GM19035 (cell line): ENCODE results near the gene TFG.

Experiments
- ATAC-seq: cut with Tn5 transposase; IDR thresholded peaks from one replicate; pipeline ENCODE4 v1.9.1; 2021; ENCODE audit not compliant: unreplicated experiment

The TFG gene

DNA sequence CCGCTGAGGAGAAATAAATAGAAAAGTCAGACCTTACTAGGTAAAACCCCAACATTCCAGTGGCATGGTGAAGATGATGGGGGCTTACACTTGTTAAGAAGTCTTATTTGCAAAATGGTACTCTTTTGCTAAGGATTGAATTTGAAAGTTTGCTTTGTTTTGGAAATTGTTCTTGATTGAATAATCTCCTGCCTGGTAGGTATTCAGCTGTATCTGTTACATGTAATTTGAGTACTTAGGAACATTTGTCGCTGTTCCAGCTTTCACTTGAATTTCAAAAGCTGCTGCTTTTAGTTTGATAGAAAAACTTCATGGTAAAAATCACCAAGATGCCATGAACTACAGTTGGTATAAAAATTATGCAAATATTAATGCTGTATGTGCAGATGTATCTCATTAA lies 44.6 kb downstream of the TFG start:
- no peak for ATAC-seq

DNA sequence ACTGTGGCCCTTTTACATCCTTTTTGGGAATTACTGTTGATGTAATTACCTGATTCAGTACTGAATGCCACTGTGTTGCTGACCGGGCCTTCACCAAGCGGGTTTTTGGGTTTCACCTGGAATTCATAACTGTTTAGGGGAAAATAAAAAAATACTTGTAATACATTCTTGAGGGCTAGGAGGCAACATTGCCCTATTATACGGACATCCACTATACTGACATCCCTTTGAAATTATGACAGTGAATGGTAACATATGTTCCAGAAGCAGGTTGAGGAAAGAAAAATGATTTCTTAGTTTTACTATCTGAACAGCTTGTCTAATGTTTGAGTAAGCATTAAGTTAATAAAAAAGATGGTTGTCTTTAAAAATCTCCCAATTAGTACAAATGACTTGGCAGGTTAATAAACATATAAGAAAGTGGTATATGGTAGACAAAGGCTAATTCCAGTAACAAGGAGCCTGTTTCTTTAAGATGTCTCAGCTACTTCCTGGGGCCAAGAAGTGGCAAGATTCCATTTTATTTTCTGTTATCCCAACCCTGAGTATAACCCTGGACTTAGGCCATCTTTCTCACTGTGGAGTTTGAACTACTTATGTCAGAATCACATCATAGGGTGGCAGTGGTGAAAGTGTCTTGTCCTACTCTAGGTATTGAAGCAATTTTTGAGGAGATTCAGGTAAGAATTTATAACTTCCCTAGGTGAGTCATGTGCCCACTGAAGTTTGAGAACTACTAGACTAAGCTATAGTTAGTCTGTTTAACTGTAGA lies 45.5 kb downstream of the TFG start:
- ATAC-seq, result no peak

DNA sequence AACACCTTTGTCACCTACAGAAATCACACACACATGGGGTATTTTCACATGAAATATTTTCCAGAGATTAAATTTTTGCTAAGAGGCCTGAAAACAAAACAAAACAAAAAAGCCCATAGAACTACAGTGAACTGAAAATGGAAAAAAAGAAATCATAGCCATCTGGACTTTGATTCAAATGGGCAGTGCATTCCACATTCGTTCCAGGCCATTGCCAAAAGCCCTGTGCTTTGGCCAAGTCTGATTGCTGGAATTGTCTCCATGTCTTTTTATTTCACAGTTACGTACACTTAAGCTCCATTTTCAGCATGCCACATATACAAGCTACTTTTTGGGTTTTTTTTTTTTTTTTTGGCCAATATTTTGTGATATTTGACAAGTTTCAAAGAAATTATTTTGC lies 47.1 kb downstream of the TFG start:
- no peak for ATAC-seq

DNA sequence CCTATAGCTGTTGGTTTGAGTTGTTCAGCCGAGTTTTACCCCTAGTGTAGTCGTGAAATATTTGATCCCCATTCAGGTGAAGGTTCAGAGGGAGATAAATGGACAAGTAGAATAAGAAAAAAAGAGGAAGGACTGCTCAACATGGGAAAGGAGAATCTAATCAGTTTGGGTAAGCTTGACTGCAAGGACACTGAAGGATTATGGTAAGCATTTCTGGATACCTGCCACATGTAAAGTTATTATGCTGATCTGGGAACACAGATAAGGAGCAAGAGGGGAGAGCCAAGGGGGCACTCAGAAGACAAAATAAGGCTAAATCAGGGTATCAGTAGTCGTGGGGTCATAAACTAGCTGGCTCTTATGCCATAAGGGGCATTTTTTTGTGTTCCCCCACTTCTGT lies 49.9 kb downstream of the TFG start:
- ATAC-seq, result no peak

DNA sequence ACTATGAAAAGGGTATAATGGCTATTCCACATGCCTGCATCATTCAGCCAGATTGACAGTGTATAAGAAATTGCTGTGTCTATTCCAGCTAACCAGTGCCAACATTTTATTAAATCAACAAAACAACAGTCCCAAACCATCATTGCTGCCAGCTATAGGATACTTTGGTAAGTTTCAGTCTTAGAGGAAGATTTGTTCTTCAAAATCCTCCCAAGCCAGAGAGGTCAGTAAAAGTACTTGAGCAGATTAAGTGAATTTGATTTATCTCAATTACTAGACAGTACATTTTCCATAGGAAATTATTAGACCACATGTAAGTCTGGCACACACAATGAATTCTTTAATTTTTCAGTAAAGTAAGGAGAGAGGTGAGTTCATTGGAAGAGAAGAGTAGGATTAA lies 50.7 kb downstream of the TFG start:
- ATAC-seq, result no peak

DNA sequence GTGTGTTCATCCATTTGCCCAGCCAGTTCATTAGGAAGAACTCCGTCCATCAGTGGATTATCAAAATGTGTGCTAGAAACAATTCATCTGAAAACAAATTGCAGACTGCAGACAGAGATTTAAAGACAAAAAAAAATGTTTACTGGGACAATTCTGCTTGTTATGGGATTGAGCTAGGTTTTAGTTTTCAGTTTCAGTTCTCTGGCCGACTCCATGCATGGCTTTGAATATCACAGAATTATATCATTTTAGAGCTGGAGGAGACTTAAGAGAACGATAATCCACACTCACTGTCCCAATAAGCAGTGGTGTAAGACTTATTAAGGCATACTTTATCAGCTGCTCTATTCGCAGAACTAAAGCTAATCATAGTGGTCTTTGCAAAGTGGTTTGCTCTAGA lies 51.1 kb downstream of the TFG start:
- ATAC-seq, result no peak

DNA sequence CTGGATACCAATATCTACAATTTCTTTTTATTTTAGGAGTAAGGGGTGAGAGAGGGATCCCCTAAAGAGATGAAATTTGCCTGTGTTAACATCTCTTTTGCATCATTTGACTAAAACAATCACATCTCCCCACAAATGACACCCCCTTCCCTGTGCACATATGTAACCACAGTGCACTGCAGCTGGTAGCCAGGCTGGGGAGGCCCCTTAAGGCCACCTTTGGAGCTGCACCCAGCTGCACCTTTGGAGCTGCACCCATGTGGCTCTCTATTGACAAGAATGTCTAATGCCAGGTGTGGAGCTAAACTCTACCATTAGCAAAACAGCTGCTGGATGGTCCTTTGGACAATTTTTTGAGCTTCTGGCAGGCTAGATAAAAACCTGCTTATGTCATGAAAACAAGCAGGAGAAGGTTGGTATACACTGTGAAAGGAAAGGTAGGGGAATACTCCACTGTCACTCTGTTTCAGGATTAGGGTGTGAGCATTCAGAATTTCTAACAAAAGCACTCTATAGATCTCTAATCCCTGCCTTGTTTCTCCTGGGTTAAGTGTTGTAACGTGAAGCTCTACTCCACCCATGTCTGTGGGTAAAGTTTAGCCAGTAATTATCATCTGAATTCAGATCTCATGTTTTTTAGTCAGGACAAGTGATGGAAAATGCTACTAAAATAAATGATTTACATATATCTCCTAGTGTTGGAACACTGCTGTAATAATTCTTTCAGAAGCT lies 52.1 kb downstream of the TFG start:
- peak; percentile 73 for ATAC-seq

DNA sequence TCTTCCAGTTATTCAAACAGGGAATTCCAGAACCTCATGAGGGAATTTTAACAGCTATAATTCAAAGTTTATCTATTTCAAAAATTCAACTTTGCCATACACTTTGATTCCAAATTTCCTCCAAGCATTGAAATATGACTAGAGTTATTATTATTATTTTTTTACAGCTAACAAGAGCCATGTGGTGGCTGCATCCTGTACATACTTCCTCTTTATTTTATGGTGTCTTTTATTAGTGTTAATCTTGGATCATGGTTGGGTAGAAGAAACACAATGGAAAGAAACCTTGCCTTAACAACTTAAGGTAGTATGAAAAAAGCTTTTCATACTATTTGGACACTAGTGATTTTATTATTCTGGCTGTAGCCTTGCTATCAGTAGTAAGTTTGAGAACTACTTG lies 52.7 kb downstream of the TFG start:
- ATAC-seq, result no peak

DNA sequence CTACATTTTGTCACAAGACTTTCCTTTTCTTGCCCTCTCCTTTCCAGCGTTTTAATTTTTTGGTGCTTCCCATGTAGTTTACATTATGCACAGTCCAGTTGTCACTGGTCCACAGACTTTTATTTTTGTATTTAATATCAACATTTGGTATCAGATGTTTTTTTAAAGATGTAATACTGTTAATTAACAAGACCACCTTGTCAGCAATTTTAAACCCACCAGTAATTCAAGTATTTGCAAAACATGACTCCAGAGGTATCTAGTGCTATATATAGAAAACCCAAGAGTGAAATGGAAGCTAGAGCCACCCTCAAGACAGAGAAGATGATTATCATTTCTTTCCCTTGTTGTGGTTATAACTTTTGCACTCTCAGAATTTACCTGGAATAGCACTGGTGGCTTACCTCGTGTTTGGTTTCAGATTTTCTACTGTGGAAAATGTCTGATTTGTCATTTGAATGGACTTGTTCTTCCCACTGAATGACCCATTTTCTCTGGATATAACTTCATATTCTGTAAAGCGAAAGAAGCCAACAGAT lies 56.2 kb downstream of the TFG start:
- no peak for ATAC-seq

DNA sequence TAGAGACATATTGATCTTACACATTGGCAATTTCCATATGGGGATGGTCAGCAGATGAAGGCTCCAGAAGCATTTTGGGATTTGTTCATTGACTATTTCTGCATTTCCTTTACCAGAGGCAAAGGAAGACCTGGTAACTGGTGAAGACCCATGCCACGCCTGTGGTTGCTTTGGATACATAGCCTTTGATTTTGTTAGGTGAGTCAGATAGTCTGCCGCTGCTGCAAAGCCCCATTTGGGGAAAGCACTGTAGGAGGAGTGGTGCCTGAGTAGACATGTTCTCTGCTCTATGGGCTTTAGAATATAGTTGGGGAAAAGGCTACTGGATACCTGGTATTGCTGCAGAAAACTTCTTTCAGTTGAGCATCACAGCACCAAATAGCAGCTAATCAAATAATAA lies 56.8 kb downstream of the TFG start:
- ATAC-seq, result no peak

DNA sequence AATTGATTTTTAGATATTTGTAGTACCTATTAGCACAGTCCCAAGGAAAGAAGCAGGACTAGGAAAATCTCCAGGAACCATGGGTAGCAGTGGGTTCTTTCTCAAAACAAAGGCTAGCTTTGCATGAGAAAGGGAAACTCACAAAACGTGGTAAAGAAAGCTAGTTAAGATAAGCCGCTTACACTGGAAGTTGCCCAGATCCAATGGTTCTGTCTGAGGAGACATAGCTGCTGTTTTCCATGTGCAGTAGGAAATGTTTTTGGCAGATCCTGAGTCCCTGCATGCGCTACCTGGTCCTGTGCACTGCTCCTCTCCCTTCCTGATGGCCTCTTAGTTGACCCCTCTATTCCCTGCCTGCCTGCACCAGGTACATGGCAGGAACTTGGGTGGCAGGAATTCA lies 60.4 kb downstream of the TFG start:
- no peak for ATAC-seq

DNA sequence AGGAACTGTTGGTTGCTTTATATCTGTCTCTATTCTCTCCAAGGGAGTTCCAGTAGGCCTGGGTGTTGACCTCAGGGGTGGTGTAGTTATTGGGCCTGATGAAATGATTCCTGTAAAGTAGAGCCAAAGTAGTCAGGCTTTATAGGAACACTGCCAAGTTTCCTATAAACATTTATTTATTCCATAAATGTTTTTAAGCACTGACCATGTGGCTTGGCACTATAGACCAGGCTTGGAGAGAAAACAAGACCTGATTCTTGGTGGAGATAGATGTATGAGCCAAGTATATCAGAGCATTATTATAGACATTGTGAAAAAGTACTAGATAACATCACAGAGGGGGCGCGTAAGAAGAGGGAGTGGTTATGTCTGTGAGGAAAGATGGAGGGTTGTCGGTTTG lies 65.9 kb downstream of the TFG start:
- no peak for ATAC-seq

DNA sequence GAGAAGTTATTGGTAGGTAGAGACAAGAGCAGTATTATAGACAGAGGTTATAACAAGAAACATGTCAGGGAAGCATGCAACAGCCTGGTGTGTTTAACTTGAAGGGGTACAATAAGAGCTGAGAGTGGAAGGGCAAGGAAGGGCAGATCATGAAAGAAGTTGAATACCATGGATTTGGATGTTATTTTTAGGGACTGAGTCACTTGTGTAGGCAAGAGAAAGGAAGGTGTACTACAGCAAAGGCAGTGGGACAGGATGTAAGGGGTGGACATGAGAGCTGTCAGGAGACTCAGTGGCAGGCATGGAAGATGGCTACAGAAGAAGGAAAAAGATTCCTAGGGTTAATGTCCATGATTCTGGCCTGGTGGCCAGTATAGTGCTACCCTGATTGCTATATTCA lies 66.4 kb downstream of the TFG start:
- no peak for ATAC-seq

DNA sequence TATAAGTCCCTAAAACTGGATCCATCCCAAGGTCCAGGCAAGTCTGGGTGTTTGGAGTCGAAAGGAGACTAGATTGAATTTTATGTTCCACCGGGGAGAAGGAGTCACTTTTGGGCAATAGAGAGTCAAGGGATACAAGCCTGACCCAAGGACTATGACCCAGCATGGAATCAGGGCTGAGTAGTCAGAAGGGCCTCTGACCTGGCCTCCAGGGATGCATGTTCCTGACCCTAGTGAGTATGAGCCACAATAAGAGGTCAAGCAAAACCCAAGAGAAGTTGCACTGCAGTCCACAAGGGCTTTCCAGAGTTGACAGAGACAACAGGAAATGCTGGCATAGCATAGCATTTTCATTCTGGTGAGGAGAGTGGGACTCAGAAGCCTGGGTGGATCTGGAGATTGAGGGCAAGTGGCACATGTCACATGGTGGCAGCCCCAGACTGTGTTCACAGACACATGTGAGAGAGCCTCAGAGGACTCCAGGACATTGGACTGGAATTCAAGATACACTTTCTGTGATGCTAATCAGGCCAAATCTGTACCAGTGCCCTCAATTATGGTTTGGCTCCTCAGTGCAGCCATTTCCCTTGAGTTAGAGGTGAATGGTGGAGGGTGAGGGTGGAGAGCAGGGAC lies 66.9 kb downstream of the TFG start:
- no peak for ATAC-seq

DNA sequence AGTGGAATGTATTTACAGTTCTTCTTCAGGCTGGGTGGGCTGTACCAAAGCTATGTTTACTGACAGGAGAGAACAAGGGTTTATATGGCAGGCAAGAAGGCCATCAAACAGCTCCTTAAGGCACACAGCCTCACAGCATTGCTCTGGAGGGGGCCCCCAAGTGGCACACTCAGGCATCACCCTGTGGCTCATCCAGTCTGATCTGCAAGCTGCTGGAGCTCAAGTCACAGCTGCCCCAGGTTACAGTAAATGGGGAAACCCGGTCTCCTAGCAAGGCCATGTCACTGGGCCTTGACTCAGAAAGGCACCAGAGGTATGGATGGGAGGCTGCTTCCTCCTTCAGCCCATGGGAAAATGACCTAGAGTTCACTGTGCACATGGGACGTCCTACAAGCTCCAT lies 67.5 kb downstream of the TFG start:
- ATAC-seq, result no peak

DNA sequence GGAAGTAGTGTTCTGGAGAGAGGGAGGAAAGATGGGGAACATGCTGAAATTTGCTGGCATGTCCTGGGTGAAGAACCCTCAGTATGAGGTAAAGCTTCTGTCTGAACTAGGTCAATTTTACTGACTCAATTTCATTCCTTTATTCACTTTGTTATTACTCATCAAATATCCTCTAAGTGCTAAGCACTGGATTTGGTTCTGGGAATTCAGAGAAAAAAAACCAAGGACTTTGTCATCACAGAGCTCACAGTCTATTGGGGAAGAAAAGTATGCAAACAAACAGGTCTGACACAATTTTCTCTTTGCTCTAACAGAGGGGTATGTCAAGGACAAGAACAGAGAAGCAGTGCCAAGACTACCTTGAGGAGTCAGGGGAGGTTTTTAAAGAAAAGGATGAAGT lies 68.0 kb downstream of the TFG start:
- no peak for ATAC-seq

DNA sequence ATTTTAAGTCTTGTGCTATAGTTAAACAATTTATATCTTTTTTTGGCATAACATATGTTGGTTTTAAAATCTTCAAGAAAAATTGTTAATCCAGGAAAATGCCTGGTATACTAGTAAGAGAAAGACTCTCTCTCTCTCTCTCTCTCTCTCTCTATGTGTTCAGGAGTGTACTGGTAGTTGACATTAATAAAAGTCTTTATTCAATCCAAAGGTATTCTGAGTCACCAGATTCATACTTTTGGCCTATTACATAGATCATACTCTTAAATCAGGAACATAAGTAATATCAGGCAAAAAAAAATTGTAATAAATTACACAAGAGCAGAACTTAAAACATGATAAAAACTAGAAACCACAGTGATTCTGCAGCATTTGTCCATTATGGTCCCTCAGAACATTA lies 70.2 kb downstream of the TFG start:
- no peak for ATAC-seq

DNA sequence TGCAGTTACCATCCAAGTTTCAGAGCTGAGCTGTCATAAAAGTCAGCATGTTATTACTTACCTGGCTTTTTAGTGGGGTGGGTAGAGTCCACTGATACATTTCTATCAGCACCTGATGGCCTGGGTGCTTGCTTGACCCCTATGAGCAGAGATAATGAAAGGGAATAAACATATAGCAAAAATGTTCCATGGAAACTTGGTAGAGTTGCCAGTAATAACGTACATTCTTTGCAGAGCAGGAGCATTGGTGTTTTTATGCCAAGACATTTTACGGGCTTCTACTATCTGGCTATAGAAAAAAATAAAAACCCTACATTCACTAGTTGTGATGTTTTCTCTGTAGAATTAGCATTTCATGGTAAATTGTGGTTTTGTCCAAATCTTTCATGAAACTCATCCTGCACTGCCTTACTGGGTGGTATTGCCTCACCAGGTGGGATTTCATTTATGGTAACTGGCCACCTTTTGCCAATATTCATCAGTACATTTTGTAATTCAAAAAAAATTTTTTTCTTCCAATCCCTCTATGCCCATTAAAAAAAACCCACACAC lies 70.9 kb downstream of the TFG start:
- no peak for ATAC-seq

DNA sequence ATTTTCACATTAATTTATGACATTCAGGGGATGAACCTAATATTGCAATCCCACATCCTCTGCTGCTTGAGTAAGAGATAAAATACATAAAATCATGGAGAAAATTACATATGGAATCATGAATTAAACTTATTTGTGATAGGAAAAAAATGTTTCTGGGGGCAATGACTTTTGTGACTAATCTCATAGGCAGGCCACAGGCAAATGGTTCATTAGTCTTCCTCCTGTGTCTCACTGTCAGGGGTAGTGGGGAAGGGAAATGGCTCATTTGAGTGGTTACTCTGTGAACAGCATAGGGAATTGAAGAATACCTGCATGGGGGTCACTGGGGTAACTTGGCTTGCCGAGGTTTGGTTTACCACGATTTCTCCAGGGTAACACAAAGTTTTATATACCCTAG lies 72.0 kb downstream of the TFG start:
- no peak for ATAC-seq

DNA sequence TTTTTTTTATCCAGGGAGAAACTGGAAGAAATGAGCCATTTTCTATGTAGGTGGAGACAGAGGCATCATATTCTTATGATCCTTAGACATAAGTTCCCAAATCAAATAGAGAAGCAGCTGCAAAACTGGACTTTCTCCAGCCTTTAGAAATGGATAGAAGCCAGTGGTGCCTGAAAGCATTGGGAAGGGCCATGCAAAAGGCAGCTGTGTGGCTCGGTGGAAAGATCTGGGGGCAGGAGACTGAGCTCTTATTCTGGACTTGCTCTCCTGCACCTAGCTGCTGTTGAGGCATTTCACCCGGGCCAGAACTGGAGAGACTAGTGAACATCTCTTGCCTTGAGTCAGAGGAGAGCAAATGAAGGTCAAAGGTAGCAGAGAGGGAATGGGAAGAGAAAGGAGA lies 73.1 kb downstream of the TFG start:
- no peak for ATAC-seq

DNA sequence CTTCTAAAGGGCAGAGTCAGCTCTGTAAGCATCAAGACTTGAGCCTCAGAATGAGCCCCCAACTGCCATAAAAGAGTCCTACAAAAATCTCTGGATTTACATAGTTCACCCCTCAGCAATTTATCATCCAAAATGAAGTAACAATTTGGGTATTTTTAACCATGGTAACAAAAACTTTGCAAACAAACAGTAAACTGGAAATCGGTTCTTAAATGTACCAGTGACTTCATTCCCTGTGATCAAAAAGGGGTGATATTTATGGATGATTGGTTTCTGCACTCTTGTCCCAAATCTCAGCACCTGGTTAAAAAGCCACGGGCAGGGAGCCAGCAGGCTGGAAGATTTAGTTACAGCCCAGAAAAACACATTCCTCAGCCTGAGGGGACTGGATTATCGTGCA lies 73.6 kb downstream of the TFG start:
- no peak for ATAC-seq

DNA sequence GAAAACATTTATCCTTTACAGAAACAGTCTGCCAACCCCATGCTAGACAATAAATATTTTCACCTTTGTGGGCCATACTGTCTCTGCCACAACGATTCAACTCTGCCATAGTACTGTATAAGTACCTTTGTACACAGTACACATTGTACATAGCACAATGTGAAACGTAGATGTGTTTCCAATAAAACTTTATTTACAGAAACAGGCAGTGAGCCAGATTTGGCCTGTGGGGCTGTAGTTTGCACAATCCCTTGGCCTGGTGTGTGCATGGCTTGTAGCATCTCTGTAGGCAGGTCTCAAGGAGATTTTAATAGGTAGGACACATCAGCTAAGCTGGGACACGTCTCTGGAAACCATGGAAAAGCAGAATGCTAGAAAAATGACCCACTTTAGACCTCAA lies 74.3 kb downstream of the TFG start:
- ATAC-seq, result no peak
